ENCODE measurements around the gene CYP4V2. TPM values are rescaled to one million over a fixed set of nuclear protein-coding genes. Genes with fewer than 3 reads are reported as not detected.

CYP4V2 gene
- total and polyA plus RNA-seq, 8 donors, result 25.6 to 39.7 (median 34.1) TPM

DNA sequence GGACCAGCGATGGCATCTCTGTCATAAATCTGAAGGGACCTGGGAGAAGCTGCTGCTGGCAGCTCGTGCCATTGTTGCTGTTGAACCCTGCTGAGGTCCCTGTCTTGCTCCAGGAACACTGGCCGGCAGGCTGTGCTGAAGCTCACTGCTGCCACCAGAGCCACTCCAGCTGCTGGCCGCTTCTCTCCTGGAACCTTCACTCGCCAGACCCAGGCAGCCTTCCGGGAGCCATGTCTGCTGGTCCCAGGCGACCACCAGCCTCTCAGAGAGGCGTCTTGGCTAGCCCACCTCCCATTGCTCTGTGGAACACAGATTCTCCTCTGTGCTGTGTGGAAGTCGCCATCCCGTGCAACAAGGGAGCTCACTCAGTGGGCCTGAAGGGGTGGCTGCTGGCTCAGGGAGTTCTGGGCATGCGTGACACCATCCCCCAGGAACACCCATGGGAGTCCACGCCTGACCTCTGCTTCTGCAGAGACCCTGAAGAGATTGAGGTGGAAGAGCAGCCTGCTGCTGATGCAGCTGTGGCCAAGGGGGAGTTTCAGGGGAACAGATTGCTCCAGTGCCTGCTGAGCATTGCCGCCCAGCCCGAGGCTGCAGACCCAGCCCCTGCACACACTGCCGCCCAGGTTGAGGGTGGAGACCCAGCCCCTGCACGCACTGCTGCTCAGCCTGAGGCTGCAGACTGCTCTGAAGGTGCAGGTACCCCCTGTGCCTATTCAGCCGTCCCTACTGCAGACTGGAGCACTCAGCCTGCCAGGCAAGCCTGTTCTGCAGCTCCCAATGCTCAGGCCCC lies 33.1 kb upstream of the CYP4V2 start:
- Histone ChIP-seq H3K4me3 (no peak overlapping the region), H3K9me3 (no peaks in the 10 kb centered on the region), H3K27me3 (no peaks in the 10 kb centered on the region), H3K4me1 (no peaks in the 10 kb centered on the region), H3K36me3 (peaks cover 2 to 40% (median 19%) of the 10 kb centered on the region in 3 donors), H3K27ac (no peak overlapping the region)
- ATAC-seq (no peak), DNase-seq (no peak), FAIRE-seq (no peak)
- intact Hi-C loops (cut with DNase I), result no loop called here
- 84 to 87% methylated on average over 17 of the region's 17 CpGs for WGBS, 2 donors
- TF ChIP-seq, protein P1, sequence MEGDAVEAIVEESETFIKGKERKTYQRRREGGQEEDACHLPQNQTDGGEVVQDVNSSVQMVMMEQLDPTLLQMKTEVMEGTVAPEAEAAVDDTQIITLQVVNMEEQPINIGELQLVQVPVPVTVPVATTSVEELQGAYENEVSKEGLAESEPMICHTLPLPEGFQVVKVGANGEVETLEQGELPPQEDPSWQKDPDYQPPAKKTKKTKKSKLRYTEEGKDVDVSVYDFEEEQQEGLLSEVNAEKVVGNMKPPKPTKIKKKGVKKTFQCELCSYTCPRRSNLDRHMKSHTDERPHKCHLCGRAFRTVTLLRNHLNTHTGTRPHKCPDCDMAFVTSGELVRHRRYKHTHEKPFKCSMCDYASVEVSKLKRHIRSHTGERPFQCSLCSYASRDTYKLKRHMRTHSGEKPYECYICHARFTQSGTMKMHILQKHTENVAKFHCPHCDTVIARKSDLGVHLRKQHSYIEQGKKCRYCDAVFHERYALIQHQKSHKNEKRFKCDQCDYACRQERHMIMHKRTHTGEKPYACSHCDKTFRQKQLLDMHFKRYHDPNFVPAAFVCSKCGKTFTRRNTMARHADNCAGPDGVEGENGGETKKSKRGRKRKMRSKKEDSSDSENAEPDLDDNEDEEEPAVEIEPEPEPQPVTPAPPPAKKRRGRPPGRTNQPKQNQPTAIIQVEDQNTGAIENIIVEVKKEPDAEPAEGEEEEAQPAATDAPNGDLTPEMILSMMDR (IDR thresholded peaks at IDR 0.05), result no peak

DNA sequence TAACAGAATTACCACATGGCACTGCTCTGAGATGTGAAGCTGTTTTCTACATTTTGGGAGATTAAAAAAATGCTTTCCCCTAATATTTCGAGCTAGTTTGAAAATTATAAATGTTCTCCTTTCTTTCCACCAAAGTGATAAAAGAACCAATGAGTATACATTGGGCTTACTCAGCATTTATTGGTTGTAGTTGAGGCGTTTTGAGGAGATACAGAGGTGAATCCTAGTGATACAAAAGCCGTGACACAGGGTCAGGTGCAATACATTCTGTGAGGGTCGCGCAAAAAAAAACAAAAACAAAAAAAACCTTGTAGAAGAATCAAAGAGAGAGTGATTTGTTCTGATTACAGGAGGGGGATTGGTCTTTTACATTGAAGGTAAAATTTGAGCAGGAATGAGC lies 32.4 kb upstream of the CYP4V2 start:
- no peak overlapping the region for H3K4me3 ChIP-seq
- no peaks in the 10 kb centered on the region for H3K27me3 ChIP-seq
- WGBS, 2 donors, result 82 to 84% methylated on average over 5 of the region's 5 CpGs
- TF ChIP-seq, protein P1 (IDR thresholded peaks at IDR 0.05), result no peak
- FAIRE-seq, result no peak
- H3K4me1 ChIP-seq, result no peaks in the 10 kb centered on the region
- no peaks in the 10 kb centered on the region for H3K9me3 ChIP-seq
- DNase-seq, result no peak
- no peak overlapping the region for H3K27ac ChIP-seq
- no peak for ATAC-seq
- intact Hi-C loops (cut with DNase I), result no loop called here
- H3K36me3 ChIP-seq, result peaks cover 2 to 43% (median 19%) of the 10 kb centered on the region in 3 donors

GRCh38 chr4:186159613-186160012 lies 31.8 kb upstream of the CYP4V2 start:
- ATAC-seq (no peak), DNase-seq (no peak), FAIRE-seq (no peak)
- H3K9me3 ChIP-seq, result no peaks in the 10 kb centered on the region
- intact Hi-C loops (cut with DNase I), result no loop called here
- H3K27ac ChIP-seq, result no peak overlapping the region
- H3K27me3 ChIP-seq, result no peaks in the 10 kb centered on the region
- TF ChIP-seq, protein P1 (IDR thresholded peaks at IDR 0.05), result no peak
- H3K4me1 ChIP-seq, result no peaks in the 10 kb centered on the region
- H3K36me3 ChIP-seq, result peaks cover 2 to 46% (median 23%) of the 10 kb centered on the region in 3 donors
- no peak overlapping the region for H3K4me3 ChIP-seq
- 86 to 87% methylated on average over 6 of the region's 6 CpGs for WGBS, 2 donors

- ATAC-seq (no peak), FAIRE-seq (no peak), DNase-seq (no peak)
- 84 to 90% methylated on average over 6 of the region's 6 CpGs for WGBS, 2 donors
- Histone ChIP-seq H3K4me3 (no peak overlapping the region), H3K4me1 (no peaks in the 10 kb centered on the region), H3K27ac (no peak overlapping the region), H3K9me3 (no peaks in the 10 kb centered on the region), H3K27me3 (no peaks in the 10 kb centered on the region), H3K36me3 (peaks cover 0 to 41% (median 22%) of the 10 kb centered on the region in 3 donors)
- TF ChIP-seq, protein P1 (IDR thresholded peaks at IDR 0.05), result no peak
- intact Hi-C loops (cut with DNase I), result no loop called here
Measured at GRCh38 chr4:186161138-186161537, 30.2 kb upstream of the CYP4V2 start.

DNA sequence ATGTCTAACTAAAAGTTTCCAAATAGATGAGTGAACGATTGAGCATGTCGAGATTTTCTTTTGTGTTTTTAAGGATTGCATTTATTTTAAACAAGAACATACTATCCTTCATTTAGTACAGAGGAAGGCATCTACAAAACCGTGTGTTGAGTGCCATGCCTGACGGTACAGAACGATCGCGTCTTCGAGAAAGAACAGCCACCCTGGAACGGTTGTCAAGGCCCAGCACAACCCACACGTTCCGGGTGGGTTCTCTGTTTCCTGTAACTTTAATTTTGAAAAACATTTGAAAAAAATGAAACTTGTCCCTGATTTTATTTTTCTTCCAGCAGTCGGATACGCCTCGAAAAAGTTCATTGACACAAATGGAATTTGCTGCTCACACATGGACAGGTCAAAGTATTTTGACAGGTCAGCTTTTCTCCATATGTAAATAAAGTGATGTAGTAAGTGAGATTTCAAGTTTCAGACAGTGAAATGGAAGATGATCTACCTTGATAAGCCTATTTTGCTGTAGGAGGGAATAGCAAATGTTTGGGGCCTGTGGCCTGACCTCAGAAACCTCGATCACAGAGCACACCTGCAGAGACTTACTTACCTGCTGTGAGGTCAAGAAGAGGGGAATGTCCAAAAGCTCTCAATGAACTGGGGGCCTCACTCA lies 24.4 kb upstream of the CYP4V2 start:
- TF ChIP-seq, protein P1 (IDR thresholded peaks at IDR 0.05), result no peak
- no peak overlapping the region for H3K27ac ChIP-seq
- H3K27me3 ChIP-seq, result no peaks in the 10 kb centered on the region
- H3K4me1 ChIP-seq, result no peaks in the 10 kb centered on the region
- intact Hi-C loops (cut with DNase I), result no loop called here
- WGBS, 2 donors, result 93 to 95% methylated on average over 15 of the region's 15 CpGs
- DNase-seq (no peak), ATAC-seq (no peak), FAIRE-seq (no peak)
- H3K4me3 ChIP-seq, result no peak overlapping the region
- no peaks in the 10 kb centered on the region for H3K9me3 ChIP-seq
- H3K36me3 ChIP-seq, result peaks cover 0 to 19% (median 13%) of the 10 kb centered on the region in 3 donors
